HepG2 (cell line): ENCODE results near the gene OBP2B. TPM values are rescaled to one million over a fixed set of nuclear protein-coding genes. Genes with fewer than 3 reads are reported as not detected.

ENCODE experiments used
- ATAC-seq: fragments of 200-7000 bp; cut with Tn5 transposase; 3 replicates; pipeline ENCODE4 v1.9.1; 2020; ENCODE audit warnings: mild to moderate bottlenecking, moderate library complexity
- BruUV-seq: library from RNA; stranded (reverse); fragments of 400-500 nt; replicated peaks from 2 replicates; lab custom pipeline; 2021; lab: Mats Ljungman, UMichigan
- CTCF ChIA-PET: fragments of 300-600 bp; formaldehyde crosslinking; extraction: SDS; loops from one replicate; lab custom pipeline; 2021; ENCODE audit warnings: low total read pairs, inconsistent platforms, low intra/inter-chr PET ratio; lab: Yijun Ruan, JAX
- POLR2A ChIA-PET: fragments of 350-600 bp; sonication (Branson Sonifier 250); formaldehyde crosslinking; loops from one replicate; lab custom pipeline; 2020; ENCODE audit warnings: antibody characterized with exemption, inconsistent platforms; lab: Yijun Ruan, JAX
- DNase-seq: peaks from one replicate; pipeline ENCODE4 v3.0.0-alpha.2; 2015; ENCODE audit warnings: low spot score
- FAIRE-seq: peaks from 3 replicates; lab custom pipeline; 2011; peaks lifted over from hg19 to GRCh38; lab: Jason Lieb, UNC
- H2AFZ ChIP-seq: one replicate; pipeline ENCODE4 v1.6.1; 2011; ENCODE audit warnings: low read length, inconsistent platforms
- H3K27ac ChIP-seq: fragments of 300-600 bp; 3 replicates; pipeline ENCODE4 v1.8.0; 2011; ENCODE audit warnings: mixed run types, mild to moderate bottlenecking, mixed read lengths, low read length, inconsistent platforms; ENCODE audit not compliant: insufficient read depth; ENCODE audit errors: extremely low read length
- H3K27me3 ChIP-seq, 2 experiments: fragments of 200-600 bp in 1 of 2; 2 replicates in 1 of 2; 3 replicates in 1 of 2; pipeline versions ENCODE4 v1.6.0 to v1.8.0; 2011; ENCODE audit warnings: low read length in 2 of 2, mild to moderate bottlenecking in 2 of 2, moderate library complexity in 2 of 2, inconsistent platforms in 1 of 2; ENCODE audit not compliant: insufficient read depth in 2 of 2, control insufficient read depth in 1 of 2
- H3K36me3 ChIP-seq, 2 experiments: fragments of 200-600 bp in 1 of 2; replicated peaks in 1 of 2; 2 replicates in 1 of 2; 3 replicates in 1 of 2; pipeline versions ENCODE4 v1.5.1 to v1.8.0; 2011; ENCODE audit warnings: low read length in 2 of 2, inconsistent platforms in 1 of 2; ENCODE audit not compliant: insufficient read depth in 2 of 2, control insufficient read depth in 1 of 2
- H3K4me1 ChIP-seq: 2 replicates; pipeline ENCODE4 v1.5.1; 2012; ENCODE audit warnings: low read length, inconsistent platforms; ENCODE audit not compliant: insufficient read depth
- H3K4me2 ChIP-seq: 2 replicates; pipeline ENCODE4 v1.6.0; 2011; ENCODE audit warnings: low read depth, low read length, inconsistent platforms
- H3K4me3 ChIP-seq, 3 experiments: fragments of 200-600 bp in 1 of 3; sonication (generic), shearing (Covaris generic) in 1 of 3; replicated peaks in 1 of 3; 2 replicates each; pipeline ENCODE4 v1.5.1; 2011 to 2016; ENCODE audit warnings: low read length in 3 of 3, inconsistent platforms in 2 of 3, low read depth in 2 of 3, mild to moderate bottlenecking in 2 of 3, control low read depth in 1 of 3, mixed read lengths in 1 of 3; ENCODE audit not compliant: insufficient read depth in 1 of 3
- H3K79me2 ChIP-seq: one replicate; pipeline ENCODE4 v1.6.1; 2011; ENCODE audit warnings: low read length, inconsistent platforms; ENCODE audit not compliant: insufficient read depth
- H3K9ac ChIP-seq: 2 replicates; pipeline ENCODE4 v1.6.0; 2011; ENCODE audit warnings: mild to moderate bottlenecking, low read depth, low read length, inconsistent platforms; ENCODE audit not compliant: insufficient read depth
- H3K9me3 ChIP-seq: 2 replicates; pipeline ENCODE4 v1.5.1; 2012; ENCODE audit warnings: mild to moderate bottlenecking, low read length
- H4K20me1 ChIP-seq: 2 replicates; pipeline ENCODE4 v1.6.0; 2011; ENCODE audit warnings: inconsistent platforms, mild to moderate bottlenecking, low read length, moderate library complexity; ENCODE audit not compliant: insufficient read depth
- CHD2 ChIP-seq: IDR thresholded peaks from 2 replicates; pipeline ENCODE4 v1.6.1; 2011; ENCODE audit warnings: low read depth, low read length, improper control_type of control experiment
- HMG20B ChIP-seq: conservative IDR thresholded peaks from 2 replicates; pipeline ENCODE4 v1.6.1; 2016; ENCODE audit warnings: missing genetic modification reagents, missing compliant biosample characterization
- MZF1 ChIP-seq: sonication (generic); formaldehyde crosslinking; IDR thresholded peaks from 2 replicates; pipeline ENCODE4 v1.8.1; 2023; ENCODE audit warnings: mild to moderate bottlenecking, missing genetic modification reagents, borderline replicate concordance
- NBN ChIP-seq: fragments of 450-650 bp; conservative IDR thresholded peaks from 2 replicates; pipeline ENCODE4 v1.6.1; 2017
- SALL2 ChIP-seq: sonication (generic); formaldehyde crosslinking; IDR thresholded peaks from 2 replicates; pipeline ENCODE4 v1.8.1; 2023; ENCODE audit warnings: mild to moderate bottlenecking, missing genetic modification reagents, inconsistent platforms
- SP140L ChIP-seq: sonication (generic); formaldehyde crosslinking; IDR thresholded peaks from 2 replicates; pipeline ENCODE4 v1.4.0; 2020; ENCODE audit warnings: missing genetic modification reagents, borderline replicate concordance
- SSRP1 ChIP-seq: IDR thresholded peaks from 2 replicates; pipeline ENCODE4 v1.6.1; 2016; ENCODE audit warnings: control low read depth
- TCF7L2 ChIP-seq: IDR thresholded peaks from 2 replicates; pipeline ENCODE4 v1.6.1; 2011; ENCODE audit warnings: mild to moderate bottlenecking, low read depth, low read length, moderate library complexity
- TEAD2 ChIP-seq: sonication (generic); formaldehyde crosslinking; IDR thresholded peaks from 2 replicates; pipeline ENCODE4 v1.9.0; 2021; ENCODE audit warnings: missing genetic modification reagents
- ZNF225 ChIP-seq: sonication (generic); formaldehyde crosslinking; IDR thresholded peaks from 2 replicates; pipeline ENCODE4 v1.4.0; 2020; ENCODE audit warnings: mild to moderate bottlenecking, missing genetic modification reagents
- WGBS: methylation state at CpG from one replicate; pipeline ENCODE4 v1.1.6; 2017; ENCODE audit warnings: low lambda C conversion rate; 5-methylcytosine and 5-hydroxymethylcytosine counted together
- in situ Hi-C: cut with HindIII; loops from 2 replicates; pipeline ENCODE4 v1.10.0; 2017; ENCODE audit warnings: low pct_unique_long_range_greater_than_20kb; ENCODE audit not compliant: extremely low pct_ligation_motif_present
- intact Hi-C: fragments of 100-400 bp; cut with micrococcal nuclease; formaldehyde crosslinking; loops from one replicate; pipeline ENCODE4 v1.10.0; 2022; ENCODE audit not compliant: unreplicated experiment
- polyA plus RNA-seq, 8 experiments: library from polyadenylated mRNA; depleted of rRNA in 3 of 8; stranded (reverse) in 7 of 8; unstranded in 1 of 8; fragments of >200 nt; fragmentation: Illumina TruSeq in 4 of 8; extraction: Trizol in 4 of 8; gene quantifications; 2 replicates each; pipeline versions ENCODE4 v1.2.1 to v1.2.3, GENCODE V29; 2011 to 2016; ENCODE audit warnings: low read depth in 4 of 8, missing spikeins in 1 of 8, mixed read lengths in 1 of 8; ENCODE audit not compliant: insufficient read depth in 1 of 8
- total RNA-seq, 5 experiments: library from RNA; depleted of rRNA; stranded (reverse); fragments of >200 nt; fragmentation: Illumina TruSeq; extraction: Trizol; gene quantifications; 2 replicates each; pipeline ENCODE4 v1.2.3, GENCODE V29; 2016; ENCODE audit warnings: low read depth in 1 of 5
- TF ChIP-seq, protein P1 (sequence below): sonication (generic); formaldehyde crosslinking; IDR thresholded peaks from 2 replicates; pipeline ENCODE4 v1.5.0; 2020; ENCODE audit warnings: mild to moderate bottlenecking, missing genetic modification reagents
- TF ChIP-seq, protein P2 (sequence below): sonication (generic); formaldehyde crosslinking; IDR thresholded peaks from 2 replicates; pipeline ENCODE4 v1.4.0; 2020; ENCODE audit warnings: missing genetic modification reagents
- TF ChIP-seq, protein P3 (sequence below): IDR thresholded peaks from 2 replicates; pipeline ENCODE4 v1.6.1; 2016; ENCODE audit warnings: mild to moderate bottlenecking

Gene OBP2B
- total and polyA plus RNA-seq, 2 of the 13 experiments (the other 11 are each of a cell fraction or from before 2014, with no cell fraction given): not detected

DNA sequence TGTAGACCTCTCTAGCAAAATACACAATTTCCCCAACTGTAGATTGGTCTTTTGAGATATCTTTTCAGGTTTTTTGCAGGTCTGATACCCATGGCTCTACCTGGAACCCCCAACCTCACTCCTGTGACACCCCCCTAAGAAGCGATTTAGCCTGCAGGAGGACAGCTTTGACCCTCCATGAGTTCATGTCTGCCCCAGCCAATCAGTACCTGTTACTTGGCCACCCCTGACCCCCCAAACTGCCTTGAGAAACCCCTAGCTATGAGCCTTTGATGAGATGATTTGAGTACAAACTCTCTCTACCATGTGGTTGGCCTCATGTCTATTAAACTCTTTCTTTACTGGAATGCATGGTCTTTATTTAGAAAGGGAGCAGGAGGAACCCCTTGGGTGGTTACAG, 40.3 kb upstream of the OBP2B start (continued):
- TF ChIP-seq, protein P1, sequence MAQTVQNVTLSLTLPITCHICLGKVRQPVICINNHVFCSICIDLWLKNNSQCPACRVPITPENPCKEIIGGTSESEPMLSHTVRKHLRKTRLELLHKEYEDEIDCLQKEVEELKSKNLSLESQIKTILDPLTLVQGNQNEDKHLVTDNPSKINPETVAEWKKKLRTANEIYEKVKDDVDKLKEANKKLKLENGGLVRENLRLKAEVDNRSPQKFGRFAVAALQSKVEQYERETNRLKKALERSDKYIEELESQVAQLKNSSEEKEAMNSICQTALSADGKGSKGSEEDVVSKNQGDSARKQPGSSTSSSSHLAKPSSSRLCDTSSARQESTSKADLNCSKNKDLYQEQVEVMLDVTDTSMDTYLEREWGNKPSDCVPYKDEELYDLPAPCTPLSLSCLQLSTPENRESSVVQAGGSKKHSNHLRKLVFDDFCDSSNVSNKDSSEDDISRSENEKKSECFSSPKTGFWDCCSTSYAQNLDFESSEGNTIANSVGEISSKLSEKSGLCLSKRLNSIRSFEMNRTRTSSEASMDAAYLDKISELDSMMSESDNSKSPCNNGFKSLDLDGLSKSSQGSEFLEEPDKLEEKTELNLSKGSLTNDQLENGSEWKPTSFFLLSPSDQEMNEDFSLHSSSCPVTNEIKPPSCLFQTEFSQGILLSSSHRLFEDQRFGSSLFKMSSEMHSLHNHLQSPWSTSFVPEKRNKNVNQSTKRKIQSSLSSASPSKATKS (CRISPR knock-in tag): no peak

DNA sequence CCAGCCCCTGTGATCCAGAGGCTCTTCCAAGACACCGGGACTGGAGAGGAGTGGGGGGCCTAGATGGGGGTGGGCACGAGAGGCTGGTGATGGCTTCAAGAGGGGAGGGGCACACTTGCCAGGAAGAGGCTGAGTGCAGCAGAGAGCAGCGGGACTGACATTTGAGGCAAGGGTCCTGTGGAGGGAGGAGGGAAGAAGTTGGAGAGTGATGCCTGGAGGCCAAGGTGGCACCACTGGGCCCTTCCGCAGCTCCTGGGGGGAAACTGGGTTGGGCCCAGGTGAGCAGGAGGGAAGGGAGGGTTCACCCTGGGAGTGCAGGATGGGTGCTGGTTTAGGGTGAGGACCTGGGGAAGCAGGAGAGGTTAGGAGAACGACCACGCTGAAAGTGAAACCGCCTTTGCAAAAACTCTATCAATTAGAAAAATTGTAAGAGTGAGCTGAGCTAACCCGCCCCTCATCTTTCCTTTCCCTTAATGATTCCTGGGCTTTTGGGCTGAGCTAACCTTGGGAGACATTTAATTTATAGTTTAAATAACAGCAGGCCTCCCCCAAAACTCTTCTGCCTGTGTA, 39.8 kb upstream of the OBP2B start:
- no TSS peak for BruUV-seq
- no peaks in the 10 kb centered on the region for H4K20me1 ChIP-seq
- no peaks in the 10 kb centered on the region for H3K4me1 ChIP-seq
- H3K4me2 ChIP-seq: no peak overlapping the region
- ATAC-seq (no peak), DNase-seq (no peak), FAIRE-seq (no peak)
- H3K9me3 ChIP-seq: no peaks in the 10 kb centered on the region
- intact Hi-C loops: no loop called here
- H3K36me3 ChIP-seq: no peaks in the 10 kb centered on the region
- H3K27me3 ChIP-seq: peaks cover 1 to 47% of the 10 kb centered on the region in 2 experiments; a peak in 3 of 5 replicates
- no peak overlapping the region for H3K27ac ChIP-seq
- H3K4me3 ChIP-seq: no peak overlapping the region
- H3K9ac ChIP-seq: no peak overlapping the region
- in situ Hi-C loops: loop anchor here (10.0 kb wide), 1 partner anchor 76 kb away; no protein-coding TSS in a partner anchor
- H3K79me2 ChIP-seq: no peaks in the 10 kb centered on the region
- ChIA-PET POLR2A (no interaction called here), CTCF (no interaction called here)
- H2AFZ ChIP-seq: no peak overlapping the region
- 49% methylated on average over 8 of the region's 8 CpGs for WGBS
- no peak for TF ChIP-seq CHD2
- TF ChIP-seq, protein P2, sequence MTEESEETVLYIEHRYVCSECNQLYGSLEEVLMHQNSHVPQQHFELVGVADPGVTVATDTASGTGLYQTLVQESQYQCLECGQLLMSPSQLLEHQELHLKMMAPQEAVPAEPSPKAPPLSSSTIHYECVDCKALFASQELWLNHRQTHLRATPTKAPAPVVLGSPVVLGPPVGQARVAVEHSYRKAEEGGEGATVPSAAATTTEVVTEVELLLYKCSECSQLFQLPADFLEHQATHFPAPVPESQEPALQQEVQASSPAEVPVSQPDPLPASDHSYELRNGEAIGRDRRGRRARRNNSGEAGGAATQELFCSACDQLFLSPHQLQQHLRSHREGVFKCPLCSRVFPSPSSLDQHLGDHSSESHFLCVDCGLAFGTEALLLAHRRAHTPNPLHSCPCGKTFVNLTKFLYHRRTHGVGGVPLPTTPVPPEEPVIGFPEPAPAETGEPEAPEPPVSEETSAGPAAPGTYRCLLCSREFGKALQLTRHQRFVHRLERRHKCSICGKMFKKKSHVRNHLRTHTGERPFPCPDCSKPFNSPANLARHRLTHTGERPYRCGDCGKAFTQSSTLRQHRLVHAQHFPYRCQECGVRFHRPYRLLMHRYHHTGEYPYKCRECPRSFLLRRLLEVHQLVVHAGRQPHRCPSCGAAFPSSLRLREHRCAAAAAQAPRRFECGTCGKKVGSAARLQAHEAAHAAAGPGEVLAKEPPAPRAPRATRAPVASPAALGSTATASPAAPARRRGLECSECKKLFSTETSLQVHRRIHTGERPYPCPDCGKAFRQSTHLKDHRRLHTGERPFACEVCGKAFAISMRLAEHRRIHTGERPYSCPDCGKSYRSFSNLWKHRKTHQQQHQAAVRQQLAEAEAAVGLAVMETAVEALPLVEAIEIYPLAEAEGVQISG: no peak
- no peak for TF ChIP-seq SALL2
- TF ChIP-seq HMG20B: no peak
- TF ChIP-seq NBN: no peak
- TF ChIP-seq SSRP1 (CRISPR knock-in tag): no peak
- no peak for TF ChIP-seq MZF1 (CRISPR knock-in tag)
- TF ChIP-seq TCF7L2: no peak
- no peak for TF ChIP-seq TEAD2 (CRISPR knock-in tag)
- TF ChIP-seq, protein P3, sequence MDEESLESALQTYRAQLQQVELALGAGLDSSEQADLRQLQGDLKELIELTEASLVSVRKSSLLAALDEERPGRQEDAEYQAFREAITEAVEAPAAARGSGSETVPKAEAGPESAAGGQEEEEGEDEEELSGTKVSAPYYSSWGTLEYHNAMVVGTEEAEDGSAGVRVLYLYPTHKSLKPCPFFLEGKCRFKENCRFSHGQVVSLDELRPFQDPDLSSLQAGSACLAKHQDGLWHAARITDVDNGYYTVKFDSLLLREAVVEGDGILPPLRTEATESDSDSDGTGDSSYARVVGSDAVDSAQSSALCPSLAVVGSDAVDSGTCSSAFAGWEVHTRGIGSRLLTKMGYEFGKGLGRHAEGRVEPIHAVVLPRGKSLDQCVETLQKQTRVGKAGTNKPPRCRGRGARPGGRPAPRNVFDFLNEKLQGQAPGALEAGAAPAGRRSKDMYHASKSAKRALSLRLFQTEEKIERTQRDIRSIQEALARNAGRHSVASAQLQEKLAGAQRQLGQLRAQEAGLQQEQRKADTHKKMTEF: no peak
- TF ChIP-seq ZNF225 (CRISPR knock-in tag): no peak
- TF ChIP-seq SP140L (CRISPR knock-in tag): no peak
